GM19099 (cell line): Measurements from ENCODE around the gene IQCE.

Experiments used
- POLR2A ChIP-seq: IDR thresholded peaks from 3 replicates; pipeline ENCODE4 v1.6.1; 2011; ENCODE audit warnings: low read depth; ENCODE audit not compliant: insufficient read length; ENCODE audit errors: extremely low read depth

The IQCE gene

GRCh38 chr7:2622869-2623697 is 64.3 kb downstream of the IQCE start:
- no peak for TF ChIP-seq POLR2A

DNA sequence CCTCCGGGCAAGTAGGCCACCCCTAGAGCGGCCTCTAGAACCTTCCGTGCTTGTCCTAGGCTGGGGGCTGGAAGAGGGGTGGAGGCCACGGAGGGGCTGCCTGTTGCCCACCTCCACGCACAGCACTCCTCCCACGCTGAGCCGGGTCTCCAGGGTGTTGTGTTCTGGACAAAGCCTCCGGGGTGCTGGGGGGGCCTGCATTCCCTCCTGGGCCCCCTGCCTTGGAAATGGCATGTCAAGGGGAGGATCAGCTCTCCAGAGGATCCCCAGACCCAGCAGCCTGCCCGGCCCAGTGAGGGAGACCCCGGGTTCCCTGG is 64.9 kb downstream of the IQCE start:
- no peak for TF ChIP-seq POLR2A

DNA sequence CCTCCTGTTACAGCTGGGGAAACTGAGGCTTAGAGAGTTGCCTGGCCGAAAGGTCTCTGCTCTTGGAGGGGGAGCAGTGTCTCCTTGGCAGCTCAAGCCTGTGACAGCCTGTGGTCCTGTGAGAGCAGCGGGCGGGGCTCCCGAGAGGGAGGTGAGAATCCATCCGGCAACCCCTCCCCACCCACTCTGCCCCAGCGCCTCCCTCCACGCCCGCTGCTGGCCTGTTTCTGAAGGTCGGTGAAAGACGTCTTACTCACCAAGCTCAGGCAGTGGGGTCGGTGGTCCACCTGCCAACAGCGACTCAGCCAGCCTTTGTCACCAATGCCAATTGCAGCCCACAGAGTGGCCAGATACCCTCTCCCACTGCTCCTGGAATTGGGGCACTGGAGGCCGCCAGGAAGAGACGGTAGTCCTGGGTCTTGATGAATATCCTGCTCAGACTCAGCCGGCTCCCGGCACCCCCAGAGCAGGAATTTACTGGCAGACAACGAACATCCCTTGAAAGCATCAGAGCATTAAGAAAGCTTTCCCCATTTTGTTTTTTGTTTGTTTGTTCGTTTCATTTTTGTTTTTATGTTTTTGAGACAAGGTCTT is 65.6 kb downstream of the IQCE start:
- no peak for TF ChIP-seq POLR2A

DNA sequence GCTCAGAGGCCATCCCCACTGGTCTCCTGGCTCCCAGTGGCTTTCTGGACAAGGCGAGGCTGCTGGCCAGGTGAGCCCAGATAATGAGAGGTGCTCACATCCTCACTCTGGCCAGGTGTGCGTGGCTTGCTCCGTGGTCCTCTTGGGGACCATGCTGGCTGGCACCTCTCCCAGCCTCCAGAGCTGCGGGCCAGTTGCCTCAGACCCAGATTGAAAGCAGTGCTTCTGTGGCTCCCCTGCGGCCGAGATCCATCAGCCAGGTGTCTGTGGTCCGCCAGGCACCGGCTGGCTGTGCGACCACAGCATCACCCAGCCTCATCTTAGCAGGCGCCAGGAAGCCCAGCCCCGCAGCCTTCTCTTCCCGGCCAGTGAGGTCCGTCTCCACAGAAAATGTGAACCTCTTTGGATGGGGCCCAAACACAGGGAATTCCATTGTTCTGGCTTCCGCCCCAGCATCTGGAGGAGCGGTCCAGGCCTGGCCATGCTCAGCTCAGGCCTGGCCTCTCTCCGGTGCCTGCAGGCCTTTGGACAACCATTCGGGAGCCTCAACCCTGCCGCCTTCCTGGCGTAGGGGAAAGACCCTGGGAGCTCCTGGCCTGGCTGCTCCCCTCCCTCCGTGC is 67.8 kb downstream of the IQCE start:
- TF ChIP-seq POLR2A, result no peak

- no peak for TF ChIP-seq POLR2A
Observed at GRCh38 chr7:2627258-2628129, 68.7 kb downstream of the IQCE start.

- TF ChIP-seq POLR2A, result no peak
Observed at GRCh38 chr7:2628130-2628482, 69.3 kb downstream of the IQCE start.

- no peak for TF ChIP-seq POLR2A
Observed at GRCh38 chr7:2628891-2629290, 70.1 kb downstream of the IQCE start.

DNA sequence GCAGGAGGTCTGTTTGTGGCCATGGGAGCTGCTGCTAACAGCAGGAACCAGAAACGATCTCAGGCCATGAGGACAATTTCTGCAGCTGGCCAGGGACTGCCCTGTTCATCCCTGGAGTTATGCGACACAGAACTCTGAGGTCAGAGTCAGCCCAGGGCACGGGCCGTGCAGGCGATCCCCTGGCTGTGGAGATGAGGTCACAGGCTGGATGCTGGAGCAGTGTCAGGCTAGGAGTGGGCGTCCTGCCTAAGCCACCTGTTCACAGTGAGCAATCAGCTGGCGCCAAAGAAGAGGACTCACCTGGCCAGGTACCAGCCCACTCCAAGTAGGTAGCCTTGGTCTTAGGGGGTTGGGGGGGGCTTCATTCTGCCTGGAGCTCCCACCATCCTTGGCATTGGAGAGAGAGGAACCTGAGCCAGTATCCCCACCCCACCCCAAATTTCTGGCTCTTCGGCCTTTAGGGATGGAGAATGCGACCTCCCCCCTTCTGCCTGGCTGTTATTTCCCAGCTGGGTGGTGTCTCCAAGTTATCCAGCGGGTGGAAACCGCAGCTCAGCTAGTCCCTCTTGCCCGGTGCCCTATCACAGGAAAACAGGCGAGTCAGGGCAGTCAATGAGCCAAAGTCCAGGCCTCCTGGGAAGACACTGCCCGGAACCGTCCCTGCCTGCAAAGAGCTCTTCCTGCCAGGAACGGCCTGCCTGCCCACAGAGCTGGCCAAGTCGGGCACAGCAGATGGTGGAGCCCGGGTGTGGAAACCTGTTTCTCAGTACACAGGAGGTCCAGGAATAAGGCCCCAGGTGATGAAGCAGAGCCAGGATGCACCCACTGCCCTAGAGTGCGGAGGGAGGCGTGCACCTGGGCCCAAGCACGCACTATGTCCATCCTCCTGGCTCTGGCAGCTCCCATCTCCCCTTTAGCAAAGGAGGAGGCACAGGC is 71.2 kb downstream of the IQCE start:
- TF ChIP-seq POLR2A, result no peak

DNA sequence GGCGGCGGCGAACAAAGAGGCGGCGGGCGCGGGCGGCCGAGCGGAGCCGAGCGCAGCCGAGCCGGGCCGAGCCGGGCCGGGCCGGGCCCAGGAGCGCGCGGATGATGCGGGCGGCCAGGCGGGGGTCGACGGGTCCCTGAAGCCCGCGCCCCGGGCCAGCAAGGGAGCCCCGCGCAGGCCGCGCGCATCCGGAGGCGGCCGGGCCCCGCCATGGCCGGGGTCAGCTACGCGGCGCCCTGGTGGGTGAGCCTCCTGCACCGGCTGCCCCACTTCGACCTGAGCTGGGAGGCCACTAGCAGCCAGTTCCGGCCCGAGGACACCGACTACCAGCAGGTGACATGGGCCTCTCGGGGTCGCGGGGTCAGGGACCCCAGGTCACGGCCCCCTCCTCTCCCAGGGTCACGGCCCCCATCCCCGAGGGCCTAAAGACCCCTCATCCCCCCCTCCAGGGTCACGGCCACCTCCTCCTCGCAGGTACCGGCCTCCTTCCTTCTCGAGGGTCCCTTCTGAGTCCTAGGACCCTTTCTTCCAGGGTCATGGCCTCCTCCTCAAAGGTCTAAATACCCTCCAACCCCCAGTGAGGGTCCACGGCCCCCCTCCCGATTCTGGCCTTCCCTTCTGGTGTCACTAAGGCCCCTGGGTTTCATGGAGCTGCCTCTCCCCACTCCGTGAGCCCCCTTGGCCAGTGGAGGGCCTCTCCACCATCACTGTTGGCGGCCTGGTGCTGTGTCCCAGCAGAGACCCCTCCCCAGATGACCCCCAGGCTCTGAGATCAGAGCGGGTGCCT is 73.4 kb downstream of the IQCE start, which contains the start of gene TTYH3:
TTYH3 (plus strand) TSS at position 41 of the 787 bp plus-strand sequence; CDS start at position 211, 170 bp downstream.
- peak; percentile 54 for TF ChIP-seq POLR2A

- TF ChIP-seq POLR2A, result no peak
Observed at GRCh38 chr7:2632733-2633537, 74.2 kb downstream of the IQCE start.

- TF ChIP-seq POLR2A, result peak; percentile 30
Observed at GRCh38 chr7:2633538-2634266, 74.9 kb downstream of the IQCE start.

- TF ChIP-seq POLR2A, result no peak
Observed at GRCh38 chr7:2634267-2635145, 75.7 kb downstream of the IQCE start.
